HG03460 (cell line): ENCODE measurements around the gene DLGAP4.
"Not testable (repeated sequence)": the region's sequence is repeated elsewhere in the genome, so short reads cannot be mapped to it uniquely, and the experiment has no call there.

Experiments
- ATAC-seq: cut with Tn5 transposase; IDR thresholded peaks from one replicate; pipeline ENCODE4 v1.9.1; 2021; ENCODE audit not compliant: unreplicated experiment

DLGAP4 gene

DNA sequence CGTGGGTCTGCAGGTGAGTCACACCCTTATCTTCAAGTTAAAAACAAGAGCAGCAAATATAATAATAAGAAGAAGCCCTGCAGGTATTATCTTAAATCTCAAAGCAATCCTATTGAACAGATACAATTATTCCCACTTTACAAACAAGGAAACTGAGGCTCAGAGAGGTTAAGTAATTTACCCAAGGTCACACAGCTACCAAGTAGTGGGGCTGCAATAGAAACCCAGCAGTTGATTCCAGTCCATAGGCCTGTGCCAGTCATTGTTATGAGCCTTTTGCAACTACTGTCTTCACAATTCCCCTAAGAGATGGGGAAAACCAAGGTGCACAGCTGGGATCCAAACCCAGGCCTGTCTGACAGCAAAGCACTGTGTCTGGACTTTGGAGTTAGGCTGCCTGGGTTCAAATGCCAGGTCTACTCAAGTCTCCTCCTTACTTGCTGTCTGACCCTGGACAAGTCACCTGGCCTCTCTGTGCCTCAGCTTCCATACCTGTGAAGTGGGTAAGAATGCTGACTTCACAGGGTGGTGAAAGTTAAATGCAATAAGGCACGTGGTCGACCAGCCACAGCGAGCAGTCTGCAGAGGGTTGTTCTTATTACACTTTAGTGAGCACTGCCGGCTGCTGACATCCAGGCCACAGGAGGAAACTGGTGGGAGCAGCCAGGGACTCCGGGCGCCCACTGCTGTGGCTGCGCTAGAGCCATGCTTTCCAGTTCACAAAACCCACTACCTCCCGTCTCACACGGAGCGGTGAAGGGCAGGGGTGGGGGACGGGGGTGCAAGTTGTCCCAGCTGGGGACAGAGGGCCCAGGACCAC, 241.3 kb downstream of the DLGAP4 start:
- no peak for ATAC-seq

GRCh38 chr20:36548006-36548315, 241.8 kb downstream of the DLGAP4 start:
- ATAC-seq: no peak

GRCh38 chr20:36548704-36549627, 242.8 kb downstream of the DLGAP4 start:
- ATAC-seq: no peak

DNA sequence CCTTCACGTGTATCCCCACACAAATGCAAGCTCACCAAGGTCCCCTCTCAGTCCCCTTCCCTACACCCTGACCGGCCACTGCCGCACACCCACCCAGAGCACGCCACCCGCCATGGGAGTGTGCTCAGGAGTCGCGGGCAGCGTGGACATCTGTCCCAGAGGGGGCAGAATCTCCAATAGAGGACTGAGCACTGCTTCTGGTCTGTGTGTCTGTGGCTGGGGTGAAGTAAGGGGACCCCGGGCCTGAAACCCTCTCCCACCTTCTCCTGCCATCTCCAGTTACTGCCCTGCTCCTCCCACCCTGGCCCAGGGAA, 243.4 kb downstream of the DLGAP4 start:
- no peak for ATAC-seq

GRCh38 chr20:36549942-36550789, 244.0 kb downstream of the DLGAP4 start:
- no peak for ATAC-seq

GRCh38 chr20:36550790-36551299, 244.7 kb downstream of the DLGAP4 start:
- ATAC-seq: no peak

GRCh38 chr20:36555248-36555647, 249.1 kb downstream of the DLGAP4 start:
- ATAC-seq: no peak

- ATAC-seq: no peak
These were observed 256.6 kb downstream of the DLGAP4 start for GRCh38 chr20:36562724-36563123.

DNA sequence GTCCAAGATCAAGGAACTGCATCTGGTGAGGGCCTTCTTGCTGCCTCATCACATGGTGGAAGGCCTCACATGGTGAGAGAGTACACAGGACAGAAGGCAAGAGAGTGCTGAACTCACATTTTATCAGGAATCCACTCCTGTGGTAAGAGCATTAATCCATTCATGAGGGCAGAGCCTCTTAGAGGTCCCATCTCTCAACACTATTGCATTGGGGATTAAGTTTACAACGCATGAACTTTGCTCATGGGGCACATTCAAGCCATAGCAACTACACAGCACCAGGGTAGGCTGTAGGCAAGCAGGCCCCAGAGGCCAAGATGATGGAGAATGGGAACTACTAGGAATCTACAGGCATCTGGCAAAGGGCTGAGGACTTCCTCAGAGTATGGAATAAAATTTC, 257.2 kb downstream of the DLGAP4 start:
- ATAC-seq: no peak

DNA sequence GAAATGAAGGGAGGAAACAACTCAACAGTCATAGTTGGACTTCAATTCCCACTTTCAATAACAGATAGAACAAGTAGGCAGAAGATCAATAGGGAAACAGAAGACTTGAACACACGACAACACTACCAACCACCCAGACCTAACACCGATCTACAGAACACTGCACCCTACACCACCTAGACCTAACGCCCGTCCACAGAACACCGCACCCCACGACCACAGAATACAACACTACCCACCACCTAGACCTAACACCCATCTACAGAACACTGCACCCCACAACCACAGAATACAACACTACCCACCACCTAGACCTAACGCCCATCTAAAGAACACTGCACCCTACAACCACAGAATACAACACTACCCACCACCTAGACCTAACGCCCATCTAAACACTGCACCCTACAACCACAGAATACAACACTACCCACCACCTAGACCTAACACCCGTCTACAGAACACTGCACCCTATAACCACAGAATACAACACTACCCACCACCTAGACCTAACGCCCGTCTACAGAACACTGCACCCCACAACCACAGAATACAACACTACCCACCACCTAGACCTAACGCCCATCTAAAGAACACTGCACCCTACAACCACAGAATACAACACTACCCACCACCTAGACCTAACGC, 258.1 kb downstream of the DLGAP4 start:
- not testable (repeated sequence) for ATAC-seq

GRCh38 chr20:36564726-36565121, 258.6 kb downstream of the DLGAP4 start:
- not testable (repeated sequence) for ATAC-seq

- ATAC-seq: no peak
These were observed 259.4 kb downstream of the DLGAP4 start for GRCh38 chr20:36565520-36565919.

DNA sequence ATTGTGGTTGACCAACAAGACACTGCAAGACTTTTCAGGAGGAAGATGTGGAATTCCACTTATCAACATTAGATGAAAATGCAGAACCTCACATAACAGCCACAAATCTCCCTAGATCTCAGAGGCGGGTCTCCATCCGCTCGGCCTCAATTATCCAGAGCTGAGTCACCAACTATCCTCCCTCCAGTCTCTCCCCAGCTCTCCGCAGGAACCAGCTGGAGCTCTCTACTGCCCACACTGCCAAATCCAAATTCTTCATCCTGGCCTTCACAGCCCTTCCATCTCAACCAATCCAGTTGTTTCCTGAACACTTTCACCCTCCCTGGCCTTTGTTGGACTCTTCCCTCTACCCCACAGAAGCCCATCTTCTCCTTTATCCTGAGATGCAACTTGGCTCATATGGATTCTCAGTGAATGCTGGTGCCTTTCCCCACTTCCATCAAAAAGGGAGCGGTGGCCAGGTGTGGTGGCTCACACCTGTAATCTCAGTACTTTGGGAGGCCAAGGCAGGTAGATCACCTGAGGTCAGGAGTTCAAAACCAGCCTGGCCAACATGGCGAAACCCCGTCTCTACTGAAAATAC, 263.8 kb downstream of the DLGAP4 start:
- no peak for ATAC-seq

DNA sequence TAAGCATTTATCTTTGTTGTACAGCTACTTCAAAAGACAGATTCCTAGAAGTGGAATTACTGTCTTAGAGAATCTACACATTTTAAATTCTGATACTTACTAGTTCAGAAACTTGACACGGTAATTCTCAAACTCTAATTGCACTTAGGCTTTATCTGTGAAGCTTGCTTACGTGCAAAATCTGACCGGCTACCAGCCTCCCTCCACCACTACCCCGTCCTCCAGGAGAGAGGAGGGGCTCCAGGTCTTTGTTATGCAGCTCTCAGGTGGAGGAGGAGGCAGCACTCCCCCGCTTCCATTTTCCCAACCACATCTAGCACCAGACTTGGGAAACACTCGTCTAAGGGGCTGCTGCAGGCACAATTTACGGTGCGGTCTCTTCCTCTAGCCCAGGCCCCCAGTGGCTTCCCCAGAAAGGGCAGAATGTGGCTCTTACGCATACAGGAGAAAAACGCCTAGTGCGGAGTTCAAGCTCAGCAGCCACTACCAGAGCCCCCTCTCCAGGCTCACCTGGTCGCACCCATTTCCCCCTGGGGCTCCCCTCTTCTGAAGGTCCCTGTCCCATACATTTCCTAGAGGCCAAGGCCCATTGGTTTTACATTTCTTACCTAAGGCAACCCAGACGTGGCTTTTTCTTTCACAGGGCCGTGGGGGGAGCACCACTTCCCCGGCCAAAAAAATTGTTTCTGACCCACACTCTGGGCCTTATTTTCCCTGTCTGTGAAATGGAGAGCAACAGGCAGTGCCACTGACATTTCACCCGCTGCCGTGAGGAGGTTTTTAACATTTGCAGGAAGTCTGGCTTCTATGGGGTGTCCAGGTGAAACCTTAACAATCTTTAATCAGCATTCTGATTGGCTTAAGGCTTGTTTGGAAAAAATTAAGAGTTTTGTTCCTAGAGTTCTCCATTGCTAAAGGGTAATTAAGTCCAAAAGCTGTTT, 265.7 kb downstream of the DLGAP4 start:
- no peak for ATAC-seq

DNA sequence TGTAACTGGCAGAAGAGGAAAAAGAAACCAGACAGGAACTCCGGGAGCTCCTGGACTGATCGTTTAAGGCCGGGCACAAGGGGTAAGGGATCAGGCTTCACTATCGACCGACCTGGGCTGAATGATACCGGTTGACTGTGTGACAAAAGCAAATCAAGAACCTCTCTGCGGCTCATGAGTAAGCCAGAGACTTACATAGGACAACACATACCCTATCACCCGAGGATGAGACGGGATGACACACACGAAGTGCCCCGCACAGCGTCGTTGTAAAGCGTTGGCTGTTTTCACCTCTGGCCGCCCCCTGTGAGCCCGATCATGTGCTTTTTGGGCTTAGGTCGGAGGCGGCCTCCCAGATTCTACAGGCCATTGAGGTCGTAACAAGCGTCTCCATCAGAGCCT, 266.6 kb downstream of the DLGAP4 start:
- peak; percentile 17 for ATAC-seq

- ATAC-seq: peak; percentile 57
These were observed 267.1 kb downstream of the DLGAP4 start, which contains the start of gene TGIF2 for GRCh38 chr20:36573103-36573797. TSS of gene TGIF2 (plus strand) at chr20:36573597. CDS start at chr20:36578775, 5,178 bp downstream.

DNA sequence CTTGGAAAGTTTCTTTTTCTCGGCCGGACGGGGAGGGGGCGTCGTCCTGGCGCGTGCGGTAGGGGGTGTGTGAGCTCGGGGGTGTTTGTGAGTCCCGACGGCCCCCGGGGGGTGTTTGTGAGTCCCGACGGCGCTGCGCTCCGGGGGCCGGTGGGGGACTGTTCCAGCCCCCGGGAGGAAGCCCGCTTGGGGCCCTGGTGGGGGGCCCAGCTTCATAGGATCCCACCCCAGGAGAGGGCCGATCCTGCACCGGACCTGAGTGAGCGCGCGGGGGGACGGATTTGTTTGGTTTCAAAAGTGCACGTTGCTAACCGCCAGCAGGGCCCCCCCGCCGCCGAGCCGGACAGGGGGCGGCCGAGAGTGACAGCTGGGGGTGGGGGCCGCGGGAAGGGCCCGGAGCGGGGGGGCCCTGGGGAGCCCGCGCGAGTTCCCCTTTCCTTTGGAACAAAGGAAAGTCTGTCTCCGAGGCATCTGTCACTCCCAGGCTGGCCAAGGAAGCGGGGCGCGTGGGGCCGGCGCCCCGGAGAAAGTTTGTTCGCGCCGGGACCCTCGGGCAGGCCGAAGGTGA, 267.7 kb downstream of the DLGAP4 start:
- no peak for ATAC-seq
